OCI-LY3 (cell line): ENCODE measurements around the gene LEMD2.

ENCODE experiments used
- H2AFZ ChIP-seq: fragments of 200-600, 300-600 bp; shearing (Covaris generic); 2 replicates; pipeline ENCODE4 v1.6.0; 2014; ENCODE audit warnings: antibody characterized with exemption, low read depth, low read length
- H3K27ac ChIP-seq: fragments of 200-600, 300-600 bp; sonication (generic); 2 replicates; pipeline ENCODE4 v1.5.1; 2014; ENCODE audit warnings: mild to moderate bottlenecking, low read length, moderate library complexity, mixed read lengths
- H3K27me3 ChIP-seq: fragments of 200-600, 300-600 bp; sonication (generic); 2 replicates; pipeline ENCODE4 v1.6.1; 2014; ENCODE audit warnings: low read depth, low read length, mixed read lengths
- H3K36me3 ChIP-seq: fragments of 200-600, 300-600 bp; sonication (generic); replicated peaks from 2 replicates; pipeline ENCODE3; 2014; ENCODE audit warnings: low read depth, low read length, mixed read lengths
- H3K4me1 ChIP-seq: fragments of 300-600, 200-600 bp; sonication (generic); 2 replicates; pipeline ENCODE4 v1.6.1; 2014; ENCODE audit warnings: low read length, mixed read lengths
- H3K4me2 ChIP-seq: fragments of 200-600, 300-600 bp; sonication (generic); 2 replicates; pipeline ENCODE4 v1.6.1; 2014; ENCODE audit warnings: low read length, mixed read lengths
- H3K4me3 ChIP-seq: fragments of 300-600, 200-600 bp; sonication (generic); 2 replicates; pipeline ENCODE4 v1.5.1; 2014; ENCODE audit warnings: antibody characterized with exemption, mild to moderate bottlenecking, low read length, moderate library complexity
- H3K79me2 ChIP-seq: fragments of 300-600, 200-600 bp; shearing (Covaris generic); 2 replicates; pipeline ENCODE4 v1.6.1; 2014; ENCODE audit warnings: mild to moderate bottlenecking, low read length, mixed read lengths
- H3K9ac ChIP-seq: fragments of 300-600, 200-600 bp; shearing (Covaris generic); 2 replicates; pipeline ENCODE4 v1.6.0; 2014; ENCODE audit warnings: mild to moderate bottlenecking, low read length, moderate library complexity
- H3K9me3 ChIP-seq: fragments of 200-600, 300-600 bp; shearing (Covaris generic); 2 replicates; pipeline ENCODE4 v1.6.1; 2014; ENCODE audit warnings: low read length, mixed read lengths; ENCODE audit not compliant: insufficient read depth
- H4K20me1 ChIP-seq: fragments of 200-600, 300-600 bp; sonication (generic); 2 replicates; pipeline ENCODE4 v1.6.1; 2016; ENCODE audit warnings: low read length, mixed read lengths; ENCODE audit not compliant: insufficient read depth
- EZH2phosphoT487 ChIP-seq: fragments of 200-600 bp; shearing (Covaris generic); IDR thresholded peaks from 2 replicates; pipeline ENCODE4 v1.6.1; 2018; ENCODE audit warnings: antibody characterized with exemption, mixed run types, low read depth
- TF ChIP-seq, protein P1 (sequence below): fragments of 200-600, 300-600 bp; sonication (generic); IDR thresholded peaks from 2 replicates; pipeline ENCODE4 v1.5.1; 2014; ENCODE audit warnings: antibody characterized with exemption, low read length, low read depth

The LEMD2 gene

DNA sequence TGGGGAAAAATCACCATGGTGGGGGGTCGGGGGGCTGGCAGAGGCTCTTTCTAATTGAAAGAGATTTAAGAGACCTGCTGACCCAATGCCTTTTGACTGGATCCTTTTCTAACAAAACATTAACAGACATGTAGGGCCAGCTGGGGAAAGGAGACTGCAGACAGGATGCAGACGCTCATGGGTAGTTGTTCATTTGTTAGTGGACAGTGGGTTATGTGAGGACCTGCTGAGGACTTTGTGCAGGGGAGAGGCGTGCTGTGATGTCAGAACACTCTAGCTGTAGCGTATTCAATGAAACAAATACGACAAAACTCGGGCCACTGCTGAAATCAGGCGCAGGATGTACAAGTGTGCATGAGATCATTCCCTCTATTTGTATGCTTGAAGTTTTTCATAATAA is 43.4 kb downstream of the LEMD2 start:
- Histone ChIP-seq H3K9ac (no peak overlapping the region), H3K4me2 (no peak overlapping the region), H3K27ac (no peak overlapping the region), H3K79me2 (no peaks in the 10 kb centered on the region), H3K9me3 (no peaks in the 10 kb centered on the region), H3K36me3 (no peaks in the 10 kb centered on the region), H3K27me3 (peaks cover 22% of the 10 kb centered on the region), H3K4me3 (no peak overlapping the region), H4K20me1 (no peaks in the 10 kb centered on the region), H3K4me1 (no peaks in the 10 kb centered on the region), H2AFZ (no peak overlapping the region)
- TF ChIP-seq, protein P1, sequence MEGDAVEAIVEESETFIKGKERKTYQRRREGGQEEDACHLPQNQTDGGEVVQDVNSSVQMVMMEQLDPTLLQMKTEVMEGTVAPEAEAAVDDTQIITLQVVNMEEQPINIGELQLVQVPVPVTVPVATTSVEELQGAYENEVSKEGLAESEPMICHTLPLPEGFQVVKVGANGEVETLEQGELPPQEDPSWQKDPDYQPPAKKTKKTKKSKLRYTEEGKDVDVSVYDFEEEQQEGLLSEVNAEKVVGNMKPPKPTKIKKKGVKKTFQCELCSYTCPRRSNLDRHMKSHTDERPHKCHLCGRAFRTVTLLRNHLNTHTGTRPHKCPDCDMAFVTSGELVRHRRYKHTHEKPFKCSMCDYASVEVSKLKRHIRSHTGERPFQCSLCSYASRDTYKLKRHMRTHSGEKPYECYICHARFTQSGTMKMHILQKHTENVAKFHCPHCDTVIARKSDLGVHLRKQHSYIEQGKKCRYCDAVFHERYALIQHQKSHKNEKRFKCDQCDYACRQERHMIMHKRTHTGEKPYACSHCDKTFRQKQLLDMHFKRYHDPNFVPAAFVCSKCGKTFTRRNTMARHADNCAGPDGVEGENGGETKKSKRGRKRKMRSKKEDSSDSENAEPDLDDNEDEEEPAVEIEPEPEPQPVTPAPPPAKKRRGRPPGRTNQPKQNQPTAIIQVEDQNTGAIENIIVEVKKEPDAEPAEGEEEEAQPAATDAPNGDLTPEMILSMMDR, result no peak
- TF ChIP-seq EZH2phosphoT487, result no peak

DNA sequence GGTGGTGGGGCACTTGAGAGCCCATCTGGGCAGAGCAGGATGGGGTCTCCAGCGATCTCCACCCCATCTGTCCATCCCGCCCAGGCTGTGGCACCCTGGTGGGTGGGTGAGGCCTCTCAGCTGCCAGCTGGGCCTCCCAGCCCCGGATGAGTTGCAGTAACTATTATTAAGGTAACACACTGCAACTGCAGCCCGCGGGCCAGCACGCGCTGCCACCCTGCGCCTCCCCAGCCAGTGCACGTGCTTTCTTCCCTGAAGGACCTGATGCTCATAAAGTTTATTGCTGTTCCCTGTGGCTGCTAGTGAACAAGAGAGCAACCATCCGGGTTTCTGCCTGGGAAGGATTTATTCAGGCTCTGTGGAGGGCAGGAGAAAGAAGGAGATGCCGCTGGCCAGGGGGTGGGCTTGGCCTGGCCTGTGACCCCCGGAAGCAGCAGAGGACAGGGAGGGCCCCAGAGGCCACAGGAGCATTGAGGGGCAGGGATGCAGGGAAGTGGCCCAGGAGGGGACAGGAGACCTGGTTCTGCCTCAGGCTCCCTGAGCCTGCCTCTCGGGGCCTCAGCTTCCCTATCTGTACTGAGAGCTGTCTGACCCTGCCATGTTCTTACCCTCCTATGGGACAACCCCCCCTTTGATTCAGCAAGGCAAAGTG is 43.9 kb downstream of the LEMD2 start:
- no peak overlapping the region for H3K4me2 ChIP-seq
- H3K36me3 ChIP-seq, result no peaks in the 10 kb centered on the region
- H2AFZ ChIP-seq, result no peak overlapping the region
- H3K4me3 ChIP-seq, result no peak overlapping the region
- H3K27me3 ChIP-seq, result peaks cover 22% of the 10 kb centered on the region
- no peaks in the 10 kb centered on the region for H3K79me2 ChIP-seq
- no peaks in the 10 kb centered on the region for H3K4me1 ChIP-seq
- no peaks in the 10 kb centered on the region for H4K20me1 ChIP-seq
- TF ChIP-seq, protein P1, result no peak
- TF ChIP-seq EZH2phosphoT487, result no peak
- no peak overlapping the region for H3K27ac ChIP-seq
- no peaks in the 10 kb centered on the region for H3K9me3 ChIP-seq
- no peak overlapping the region for H3K9ac ChIP-seq

DNA sequence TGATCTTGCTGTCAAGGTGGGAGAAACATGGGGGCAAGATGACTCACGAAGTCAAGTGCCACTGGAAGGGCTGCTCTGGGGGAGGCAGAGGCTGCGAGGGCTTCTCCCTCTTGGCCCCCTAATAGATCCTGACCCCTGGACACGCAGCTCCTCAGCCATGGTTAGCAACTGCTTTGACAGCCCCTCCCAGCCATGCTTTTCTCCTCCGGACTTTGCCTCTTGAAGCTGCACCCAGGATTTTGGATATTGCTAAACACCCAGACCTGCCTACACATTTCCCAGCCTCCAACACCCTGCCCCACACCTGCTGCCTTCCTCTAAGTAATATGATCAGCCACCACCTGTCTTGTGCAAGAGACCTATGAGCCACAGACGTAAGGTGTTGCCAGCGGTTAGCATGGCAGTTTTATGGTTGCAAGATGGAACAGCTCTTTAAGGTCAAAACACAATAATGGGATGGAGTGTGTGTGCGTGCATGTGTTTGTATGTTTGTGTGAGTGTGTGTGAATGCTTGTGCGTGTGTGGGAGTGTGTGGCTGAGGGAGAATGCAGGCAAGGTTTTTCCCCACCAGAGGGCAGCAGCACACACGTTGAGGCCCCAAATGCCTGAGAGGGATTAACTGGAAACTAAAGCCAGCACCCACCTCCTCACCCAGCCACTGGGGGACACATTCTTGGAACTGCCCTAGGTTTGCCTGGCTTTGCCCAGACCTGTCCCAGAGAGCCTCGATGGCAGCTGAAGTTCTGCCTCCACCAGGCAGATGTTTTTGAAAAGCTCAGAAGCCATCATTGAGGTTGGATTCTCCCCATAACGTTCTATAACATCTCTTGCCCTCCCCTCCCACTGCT is 44.7 kb downstream of the LEMD2 start:
- H3K36me3 ChIP-seq, result no peaks in the 10 kb centered on the region
- H2AFZ ChIP-seq, result no peak overlapping the region
- no peak overlapping the region for H3K27ac ChIP-seq
- H3K4me1 ChIP-seq, result peaks cover 6% of the 10 kb centered on the region
- no peaks in the 10 kb centered on the region for H3K79me2 ChIP-seq
- no peak for TF ChIP-seq EZH2phosphoT487
- TF ChIP-seq, protein P1, result peak; percentile 70
- H3K4me3 ChIP-seq, result no peak overlapping the region
- H4K20me1 ChIP-seq, result no peaks in the 10 kb centered on the region
- H3K9ac ChIP-seq, result no peak overlapping the region
- H3K4me2 ChIP-seq, result no peak overlapping the region
- peaks cover 22% of the 10 kb centered on the region for H3K27me3 ChIP-seq
- no peaks in the 10 kb centered on the region for H3K9me3 ChIP-seq

DNA sequence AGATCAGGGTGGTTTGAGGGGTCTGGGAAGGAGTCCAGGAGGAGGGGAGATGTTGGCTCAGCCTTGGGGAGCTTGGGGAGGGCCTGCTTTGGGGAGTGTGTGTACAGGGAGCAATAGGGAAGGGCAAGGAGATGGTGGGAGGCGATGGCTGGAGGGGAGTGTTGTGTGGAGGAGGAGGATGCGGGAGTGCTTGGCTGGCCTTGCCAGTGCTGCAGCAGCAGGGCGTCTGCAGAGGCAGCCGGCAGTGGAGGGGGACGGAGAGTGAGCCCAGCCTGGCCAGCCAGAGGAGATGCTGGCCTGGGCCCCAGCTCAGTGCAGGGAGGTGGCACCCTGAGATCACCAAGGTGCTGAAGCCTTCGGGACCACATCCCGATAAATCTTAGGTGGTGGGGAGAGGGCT is 46.1 kb downstream of the LEMD2 start:
- Histone ChIP-seq H2AFZ (no peak overlapping the region), H3K79me2 (no peaks in the 10 kb centered on the region), H3K4me3 (no peak overlapping the region), H4K20me1 (no peaks in the 10 kb centered on the region), H3K27me3 (peaks cover 22% of the 10 kb centered on the region), H3K27ac (no peak overlapping the region), H3K36me3 (no peaks in the 10 kb centered on the region), H3K4me2 (no peak overlapping the region), H3K9ac (no peak overlapping the region), H3K9me3 (no peaks in the 10 kb centered on the region), H3K4me1 (peaks cover 9% of the 10 kb centered on the region)
- TF ChIP-seq, protein P1, result no peak
- no peak for TF ChIP-seq EZH2phosphoT487
